Natural killer cell (primary cell): ENCODE data around the gene SGCE. TPM values are rescaled to one million over a fixed set of nuclear protein-coding genes. Genes with fewer than 3 reads are reported as not detected.

ENCODE experiments used
- ATAC-seq, 3 donors: fragments of 150-1000 bp in 2 of 3; fragments of 200-7000 bp in 1 of 3; cut with Tn5 transposase; 1 replicate in 1 of 3; 2 replicates in 2 of 3; pipeline ENCODE4 v1.10.0; 2021; ENCODE audit warnings: mild to moderate bottlenecking in 2 of 3, moderate library complexity in 2 of 3
- DNase-seq, 2 donors: peaks; one replicate each; pipeline versions ENCODE4 v3.0.0 to v3.0.0-alpha.2; 2013 to 2021; ENCODE audit warnings: mixed read lengths in 1 of 2
- H3K27ac ChIP-seq: one replicate; pipeline ENCODE4 v1.5.1; 2013; ENCODE audit warnings: mild to moderate bottlenecking, low read length
- H3K27me3 ChIP-seq: one replicate; pipeline ENCODE4 v1.6.1; 2013; ENCODE audit warnings: low read length; ENCODE audit not compliant: control insufficient read depth, insufficient read depth
- H3K36me3 ChIP-seq: one replicate; pipeline ENCODE4 v1.6.1; 2013; ENCODE audit warnings: low read length; ENCODE audit not compliant: control insufficient read depth, insufficient read depth
- H3K4me1 ChIP-seq: one replicate; pipeline ENCODE4 v1.6.1; 2013; ENCODE audit warnings: low read length; ENCODE audit not compliant: control insufficient read depth, insufficient read depth
- H3K4me3 ChIP-seq: one replicate; pipeline ENCODE4 v1.5.1; 2013; ENCODE audit warnings: low read length
- H3K9me3 ChIP-seq: one replicate; pipeline ENCODE4 v1.6.1; 2013; ENCODE audit warnings: low read length; ENCODE audit not compliant: control insufficient read depth, insufficient read depth
- H3K27ac Mint-ChIP-seq, 2 donors: one replicate each; pipeline ENCODE4 v1.8.0; 2022; ENCODE audit warnings: mild to moderate bottlenecking in 2 of 2, mixed read lengths in 2 of 2, moderate library complexity in 1 of 2
- H3K27me3 Mint-ChIP-seq, 2 donors: one replicate each; pipeline ENCODE4 v1.8.0; 2022; ENCODE audit warnings: low read depth in 2 of 2, mixed read lengths in 2 of 2
- H3K36me3 Mint-ChIP-seq: one replicate; pipeline ENCODE4 v1.8.0; 2022; ENCODE audit warnings: mixed read lengths
- H3K4me1 Mint-ChIP-seq, 2 donors: one replicate each; pipeline ENCODE4 v1.8.0; 2022; ENCODE audit warnings: mixed read lengths in 2 of 2
- H3K4me3 Mint-ChIP-seq: one replicate; pipeline ENCODE4 v1.8.0; 2022; ENCODE audit warnings: mild to moderate bottlenecking, moderate library complexity, mixed read lengths
- H3K9me3 Mint-ChIP-seq, 2 donors: one replicate each; pipeline ENCODE4 v1.8.0; 2022; ENCODE audit warnings: mixed read lengths in 2 of 2
- WGBS: methylation state at CpG from one replicate; pipeline ENCODE4 v1.1.7; 2013; ENCODE audit warnings: missing lambda C conversion rate; ENCODE audit not compliant: insufficient coverage; 5-methylcytosine and 5-hydroxymethylcytosine counted together
- intact Hi-C: fragments of 100-400 bp; cut with micrococcal nuclease; formaldehyde crosslinking; loops from one replicate; pipeline ENCODE4 v1.14.2; 2022
- total RNA-seq, 4 donors: library from RNA; stranded (reverse); fragments of 120-200 nt in 1 of 4; gene quantifications; one replicate each; pipeline versions ENCODE4 v1.2.3 to v1.2.4, GENCODE V29; 2013 to 2022
- TF ChIP-seq, protein P1 (sequence below): fragments of 200-600 bp; IDR thresholded peaks from one replicate; pipeline ENCODE4 v1.8.0; 2022; ENCODE audit warnings: antibody characterized with exemption

SGCE gene
- total RNA-seq, 3 donors from 2014 or later (not counting 1 experiment from before 2014, with no cell fraction given) = 0.20 to 0.65 (median 0.28) TPM

DNA sequence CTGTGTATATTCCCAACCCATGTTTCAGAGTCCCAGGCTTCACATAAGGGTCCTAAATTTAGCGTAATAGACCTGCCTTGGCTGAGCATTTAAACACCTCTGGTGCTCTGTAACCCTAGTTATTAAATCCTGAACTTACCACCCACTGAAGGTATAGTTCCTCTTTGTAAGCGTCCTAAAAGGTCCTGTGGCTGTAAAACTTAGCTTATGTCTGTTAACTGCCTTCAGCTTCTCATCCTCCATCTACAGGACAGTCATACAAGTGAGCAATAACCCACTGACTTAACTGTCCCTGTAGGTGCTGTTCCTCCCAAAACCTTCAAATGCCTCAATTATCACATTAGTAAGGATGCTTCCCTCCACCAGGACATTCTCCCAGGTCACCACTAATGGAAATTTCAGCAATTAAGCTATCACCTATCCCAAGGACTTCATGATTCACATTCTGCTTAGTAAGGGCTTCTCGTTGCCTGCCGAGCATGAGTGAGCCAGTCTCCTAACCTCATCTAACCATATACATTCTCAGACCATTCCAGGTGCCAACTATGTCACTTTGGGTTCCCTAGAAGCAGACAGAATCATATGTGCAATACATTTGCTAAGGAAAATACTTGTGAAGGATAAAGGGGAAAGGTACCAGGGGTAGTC, 90.6 kb downstream of the SGCE start:
- H3K27ac Mint-ChIP-seq = no peak overlapping the region
- 93% methylated on average over 4 of the region's 4 CpGs for WGBS
- no peak overlapping the region for H3K4me3 Mint-ChIP-seq
- H3K4me1 Mint-ChIP-seq = no peaks in the 10 kb centered on the region
- intact Hi-C loops = no loop called here
- H3K27ac ChIP-seq = no peak overlapping the region
- ATAC-seq = no peak
- H3K36me3 ChIP-seq = peaks cover 3% of the 10 kb centered on the region
- TF ChIP-seq, protein P1, sequence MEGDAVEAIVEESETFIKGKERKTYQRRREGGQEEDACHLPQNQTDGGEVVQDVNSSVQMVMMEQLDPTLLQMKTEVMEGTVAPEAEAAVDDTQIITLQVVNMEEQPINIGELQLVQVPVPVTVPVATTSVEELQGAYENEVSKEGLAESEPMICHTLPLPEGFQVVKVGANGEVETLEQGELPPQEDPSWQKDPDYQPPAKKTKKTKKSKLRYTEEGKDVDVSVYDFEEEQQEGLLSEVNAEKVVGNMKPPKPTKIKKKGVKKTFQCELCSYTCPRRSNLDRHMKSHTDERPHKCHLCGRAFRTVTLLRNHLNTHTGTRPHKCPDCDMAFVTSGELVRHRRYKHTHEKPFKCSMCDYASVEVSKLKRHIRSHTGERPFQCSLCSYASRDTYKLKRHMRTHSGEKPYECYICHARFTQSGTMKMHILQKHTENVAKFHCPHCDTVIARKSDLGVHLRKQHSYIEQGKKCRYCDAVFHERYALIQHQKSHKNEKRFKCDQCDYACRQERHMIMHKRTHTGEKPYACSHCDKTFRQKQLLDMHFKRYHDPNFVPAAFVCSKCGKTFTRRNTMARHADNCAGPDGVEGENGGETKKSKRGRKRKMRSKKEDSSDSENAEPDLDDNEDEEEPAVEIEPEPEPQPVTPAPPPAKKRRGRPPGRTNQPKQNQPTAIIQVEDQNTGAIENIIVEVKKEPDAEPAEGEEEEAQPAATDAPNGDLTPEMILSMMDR = no peak
- no peaks in the 10 kb centered on the region for H3K36me3 Mint-ChIP-seq
- H3K27me3 ChIP-seq = no peaks in the 10 kb centered on the region
- no peak for DNase-seq
- H3K27me3 Mint-ChIP-seq = no peaks in the 10 kb centered on the region
- H3K4me3 ChIP-seq = no peak overlapping the region
- peaks cover 0 to 2% of the 10 kb centered on the region in 2 donors for H3K9me3 Mint-ChIP-seq
- no peaks in the 10 kb centered on the region for H3K9me3 ChIP-seq
- no peaks in the 10 kb centered on the region for H3K4me1 ChIP-seq

DNA sequence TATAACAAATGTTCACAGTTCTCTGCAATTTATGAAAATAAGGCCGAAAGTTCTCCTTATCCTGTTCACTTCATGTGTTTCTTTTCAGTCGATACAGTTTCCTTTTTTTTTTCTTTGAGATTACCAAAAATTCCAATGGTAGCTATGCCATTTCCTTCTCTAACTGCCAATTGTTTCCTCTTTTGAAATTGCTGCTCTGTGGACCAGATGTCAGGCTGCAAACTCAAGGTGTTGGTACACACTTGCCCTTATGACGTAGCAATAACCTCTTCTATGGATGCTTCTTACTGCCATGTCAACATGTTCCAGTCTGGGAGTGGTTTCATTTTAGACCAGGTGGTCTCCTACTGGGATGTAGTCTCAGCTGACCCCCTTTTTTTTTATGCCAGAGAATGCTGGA, 93.4 kb downstream of the SGCE start:
- Mint-ChIP-seq H3K36me3 (no peaks in the 10 kb centered on the region), H3K27ac (no peak overlapping the region), H3K27me3 (no peaks in the 10 kb centered on the region), H3K4me3 (no peak overlapping the region), H3K4me1 (no peaks in the 10 kb centered on the region), H3K9me3 (no peaks in the 10 kb centered on the region)
- H3K27me3 ChIP-seq = no peaks in the 10 kb centered on the region
- TF ChIP-seq, protein P1 = no peak
- H3K27ac ChIP-seq = no peak overlapping the region
- no peak overlapping the region for H3K4me3 ChIP-seq
- no peaks in the 10 kb centered on the region for H3K4me1 ChIP-seq
- 72% methylated on average over 3 of the region's 3 CpGs for WGBS
- no peaks in the 10 kb centered on the region for H3K9me3 ChIP-seq
- intact Hi-C loops = no loop called here
- DNase-seq (no peak), ATAC-seq (no peak)
- peaks cover 9% of the 10 kb centered on the region for H3K36me3 ChIP-seq

DNA sequence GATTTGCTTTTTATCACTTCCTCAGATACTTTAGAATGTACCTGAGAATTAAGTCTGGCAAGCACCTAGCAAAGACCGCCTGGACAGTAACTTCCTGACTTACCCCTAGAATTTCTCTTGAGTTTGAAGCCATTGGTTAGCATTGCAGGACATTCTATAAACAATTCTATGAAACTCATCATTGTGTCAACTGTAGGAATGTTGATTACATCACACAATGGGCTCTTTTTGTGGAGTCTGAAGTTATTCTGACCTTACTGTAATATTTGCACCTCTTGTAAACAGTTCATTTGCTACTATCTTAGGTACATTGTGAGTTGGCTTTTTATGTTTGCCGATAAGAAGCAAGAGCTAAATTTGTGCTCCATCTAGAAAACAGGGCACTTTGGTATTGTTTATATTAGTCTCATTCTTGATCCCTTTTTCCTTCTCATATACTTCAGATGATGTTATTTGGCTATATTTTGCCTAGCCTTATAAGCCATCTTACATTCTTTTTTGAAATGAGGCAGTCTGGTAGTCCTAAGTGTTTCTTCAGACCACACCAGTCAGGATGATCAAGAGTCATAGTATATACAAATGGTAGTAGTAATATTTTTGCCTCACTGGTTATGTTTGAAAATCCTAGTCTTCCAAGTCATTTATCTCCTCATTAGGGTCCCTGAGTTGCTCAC, 94.0 kb downstream of the SGCE start:
- ATAC-seq = no peak
- Histone ChIP-seq H3K4me1 (no peaks in the 10 kb centered on the region), H3K9me3 (no peaks in the 10 kb centered on the region), H3K4me3 (no peak overlapping the region), H3K36me3 (peaks cover 8% of the 10 kb centered on the region), H3K27ac (no peak overlapping the region), H3K27me3 (no peaks in the 10 kb centered on the region)
- no peak for DNase-seq
- Mint-ChIP-seq H3K4me3 (no peak overlapping the region), H3K27ac (no peak overlapping the region), H3K36me3 (no peaks in the 10 kb centered on the region), H3K27me3 (no peaks in the 10 kb centered on the region), H3K4me1 (no peaks in the 10 kb centered on the region), H3K9me3 (no peaks in the 10 kb centered on the region)
- intact Hi-C loops = no loop called here
- WGBS = 100% methylated on average over 1 of the region's 2 CpGs
- TF ChIP-seq, protein P1 = no peak
